ENCODE data around the gene NVL. TPM values are rescaled to one million over a fixed set of nuclear protein-coding genes. Genes with fewer than 3 reads are reported as not detected.

NVL gene
- total RNA-seq, 4 donors from 2014 or later = 2.6 to 45.2 (median 28.9) TPM

DNA sequence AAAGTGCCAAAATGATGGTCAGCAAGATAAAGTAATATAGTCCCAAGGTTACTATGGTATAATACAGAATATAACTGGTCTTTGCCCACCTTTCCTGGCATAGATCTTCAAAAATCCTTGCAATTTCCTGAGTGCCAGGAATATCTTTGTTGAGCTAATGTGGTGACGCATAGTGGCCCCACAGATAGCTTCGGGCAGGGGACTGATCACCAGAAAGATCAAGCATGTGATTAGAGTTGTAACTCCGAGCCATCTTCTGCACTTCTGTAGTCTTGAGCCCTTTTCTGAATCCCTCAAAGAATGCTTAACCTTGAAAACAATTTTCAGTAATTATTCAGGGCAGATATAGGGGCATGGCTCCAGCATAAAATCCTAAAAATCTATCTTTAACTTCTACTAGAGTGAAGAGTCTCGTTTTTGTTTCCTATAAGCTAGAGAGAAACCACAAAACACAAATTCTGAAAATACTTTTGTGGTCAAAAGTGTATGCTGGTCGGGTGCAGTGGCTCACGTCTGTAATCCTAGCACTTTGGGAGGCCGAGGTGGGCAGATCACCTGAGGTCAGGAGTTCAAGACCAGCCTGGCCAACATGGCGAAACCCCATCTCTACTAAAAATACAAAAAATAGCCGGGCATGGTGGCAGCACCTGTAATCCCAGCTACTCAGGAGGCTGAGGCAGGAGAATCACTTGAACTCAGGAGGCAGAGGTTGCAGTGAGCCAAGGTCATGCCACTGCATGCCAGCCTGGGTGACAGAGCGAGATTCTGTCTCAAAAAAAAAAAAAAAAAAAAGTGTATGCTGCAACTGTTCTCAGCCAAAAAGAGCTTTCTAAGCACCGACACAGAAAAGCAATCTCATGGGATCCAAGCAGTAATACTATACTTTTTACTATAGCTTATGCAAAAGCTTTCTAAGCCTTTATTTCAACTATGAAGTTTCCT lies 62.8 kb downstream of the NVL start:
- no peak for DNase-seq
- H3K4me3 ChIP-seq = no peak overlapping the region
- H3K9me3 ChIP-seq = no peaks in the 10 kb centered on the region
- H3K27ac ChIP-seq = no peak overlapping the region
- intact Hi-C loops (cut with DNase I; ENCODE audit: low total_unique reads) = no loop called here
- H3K4me1 ChIP-seq = no peaks in the 10 kb centered on the region
- no peaks in the 10 kb centered on the region for H3K27me3 ChIP-seq
- no peaks in the 10 kb centered on the region for H3K36me3 ChIP-seq
- TF ChIP-seq POLR2A (IDR thresholded peaks at IDR 0.05) (no peak), CTCF (IDR thresholded peaks at IDR 0.05) (no peak)

GRCh38 chr1:224266105-224266914 lies 63.7 kb downstream of the NVL start:
- intact Hi-C loops (cut with DNase I; ENCODE audit: low total_unique reads) = no loop called here
- TF ChIP-seq POLR2A (IDR thresholded peaks at IDR 0.05) = no peak
- TF ChIP-seq CTCF (IDR thresholded peaks at IDR 0.05) = no peak
- Histone ChIP-seq H3K27ac (no peak overlapping the region), H3K4me1 (no peaks in the 10 kb centered on the region), H3K9me3 (no peaks in the 10 kb centered on the region), H3K36me3 (no peaks in the 10 kb centered on the region), H3K27me3 (no peaks in the 10 kb centered on the region), H3K4me3 (no peak overlapping the region)
- no peak for DNase-seq

DNA sequence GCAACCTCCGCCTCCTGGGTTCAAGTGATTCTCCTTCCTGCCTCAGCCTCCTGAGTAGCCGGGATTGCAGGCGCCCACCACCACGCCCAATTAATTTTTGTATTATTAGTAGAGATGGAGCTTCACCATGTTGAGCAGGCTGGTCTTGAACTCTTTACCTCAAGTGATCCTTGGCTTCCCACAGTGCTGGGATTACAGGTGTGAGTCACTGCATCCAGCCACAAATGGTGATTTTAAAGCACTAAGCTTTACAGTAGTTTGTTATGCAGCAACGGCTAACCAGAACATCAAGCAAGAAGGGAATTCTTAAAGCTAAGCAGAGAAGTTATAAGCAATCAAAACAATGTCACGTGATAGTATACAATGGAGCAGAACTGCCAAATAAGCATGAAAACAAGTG lies 65.7 kb downstream of the NVL start:
- no peak for TF ChIP-seq POLR2A (IDR thresholded peaks at IDR 0.05)
- intact Hi-C loops (cut with DNase I; ENCODE audit: low total_unique reads) = no loop called here
- no peak for DNase-seq

GRCh38 chr1:224262373-224263054 lies 67.5 kb downstream of the NVL start:
- intact Hi-C loops (cut with DNase I; ENCODE audit: low total_unique reads) = no loop called here
- Histone ChIP-seq H3K9me3 (no peaks in the 10 kb centered on the region), H3K4me1 (no peaks in the 10 kb centered on the region), H3K36me3 (no peaks in the 10 kb centered on the region), H3K4me3 (no peak overlapping the region), H3K27me3 (no peaks in the 10 kb centered on the region), H3K27ac (no peak overlapping the region)
- no peak for TF ChIP-seq CTCF (IDR thresholded peaks at IDR 0.05)
- no peak for TF ChIP-seq POLR2A (IDR thresholded peaks at IDR 0.05)
- no peak for DNase-seq

More for the DNA sequence above, 65.7 kb downstream of the NVL start:
- no peaks in the 10 kb centered on the region for H3K36me3 ChIP-seq
- no peaks in the 10 kb centered on the region for H3K27me3 ChIP-seq
- no peaks in the 10 kb centered on the region for H3K9me3 ChIP-seq
- no peaks in the 10 kb centered on the region for H3K4me1 ChIP-seq
- H3K4me3 ChIP-seq = no peak overlapping the region
- H3K27ac ChIP-seq = no peak overlapping the region

DNA sequence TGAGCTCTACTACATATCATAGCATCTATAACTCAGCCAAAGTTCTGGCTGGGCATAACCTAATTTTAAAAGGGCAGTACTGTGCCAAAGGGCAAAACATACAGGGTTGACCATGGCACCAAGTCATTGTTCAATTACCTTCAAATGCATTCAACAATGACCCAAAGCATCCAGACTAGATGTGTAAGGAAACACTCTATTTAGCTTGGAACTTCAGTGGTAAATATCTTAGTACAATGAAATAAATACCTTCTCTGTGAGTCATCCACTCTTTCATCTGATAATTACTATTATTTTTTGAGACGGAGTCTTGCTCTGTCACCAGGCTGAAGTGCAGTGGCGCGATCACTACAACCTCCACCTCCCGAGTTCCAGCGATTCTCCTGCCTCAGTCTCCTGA lies 70.0 kb downstream of the NVL start:
- intact Hi-C loops (cut with DNase I; ENCODE audit: low total_unique reads) = no loop called here
- Histone ChIP-seq H3K4me1 (no peaks in the 10 kb centered on the region), H3K4me3 (no peak overlapping the region), H3K36me3 (no peaks in the 10 kb centered on the region), H3K27me3 (no peaks in the 10 kb centered on the region), H3K27ac (no peak overlapping the region), H3K9me3 (no peaks in the 10 kb centered on the region)
- no peak for TF ChIP-seq CTCF (IDR thresholded peaks at IDR 0.05)
- TF ChIP-seq POLR2A (IDR thresholded peaks at IDR 0.05) = no peak
- no peak for DNase-seq

Measured in uterus (tissue), 4 donors.